SK-N-SH (cell line): ENCODE measurements around the gene ETNK2. TPM values are rescaled to one million over a fixed set of nuclear protein-coding genes. Genes with fewer than 3 reads are reported as not detected.
"Not testable (repeated sequence)": the region's sequence is repeated elsewhere in the genome, so short reads cannot be mapped to it uniquely, and the experiment has no call there.

ENCODE experiments used
- CTCF ChIA-PET: fragments of 300-600, 350-600 bp; formaldehyde crosslinking; extraction: SDS; loops from one replicate; lab custom pipeline; 2021; lab: Yijun Ruan, JAX
- POLR2A ChIA-PET: fragments of 350-600 bp; sonication (Branson Sonifier 250); formaldehyde crosslinking; extraction: SDS; loops from one replicate; lab custom pipeline; 2020; ENCODE audit warnings: antibody characterized with exemption, inconsistent platforms; lab: Yijun Ruan, JAX
- DNase-seq: peaks from one replicate; pipeline ENCODE4 v3.0.0; 2012
- H2AFZ ChIP-seq: fragments of 200-600 bp; sonication (generic); 2 replicates; pipeline ENCODE4 v1.8.1; 2016; ENCODE audit warnings: antibody characterized with exemption, mild to moderate bottlenecking, low read depth
- H3F3A ChIP-seq: fragments of 200-600 bp; sonication (generic); replicated peaks from 2 replicates; pipeline ENCODE3; 2016; ENCODE audit warnings: antibody characterized with exemption, mild to moderate bottlenecking; ENCODE audit not compliant: insufficient read depth
- H3K27ac ChIP-seq, 2 experiments: fragments of 200-500 bp in 1 of 2; fragments of 200-600 bp in 1 of 2; sonication (Bioruptor generic) in 1 of 2; sonication (generic), shearing (Covaris generic) in 1 of 2; 2 replicates each; pipeline versions ENCODE4 v1.5.1 to v1.6.1; 2014 to 2016; ENCODE audit warnings: low read depth in 2 of 2, inconsistent platforms in 1 of 2, low read length in 1 of 2, mild to moderate bottlenecking in 1 of 2, mixed read lengths in 1 of 2
- H3K27me3 ChIP-seq: fragments of 200-600 bp; sonication (generic), shearing (Covaris generic); 2 replicates; pipeline ENCODE4 v1.6.1; 2016; ENCODE audit warnings: mixed run types; ENCODE audit not compliant: insufficient read depth
- H3K36me3 ChIP-seq, 2 experiments: fragments of 200-500 bp in 1 of 2; fragments of 200-600 bp in 1 of 2; sonication (Bioruptor generic) in 1 of 2; sonication (generic) in 1 of 2; replicated peaks in 1 of 2; 2 replicates each; pipeline versions ENCODE3 to v1.5.1; 2014 to 2016; ENCODE audit warnings: low read length in 1 of 2, mild to moderate bottlenecking in 1 of 2; ENCODE audit not compliant: insufficient read depth in 2 of 2, control insufficient read depth in 1 of 2
- H3K4me1 ChIP-seq, 2 experiments: fragments of 200-500 bp in 1 of 2; fragments of 200-600 bp in 1 of 2; sonication (Bioruptor generic) in 1 of 2; sonication (generic), shearing (Covaris generic) in 1 of 2; 2 replicates each; pipeline versions ENCODE4 v1.5.1 to v1.6.1; 2014 to 2016; ENCODE audit warnings: low read depth in 1 of 2, low read length in 1 of 2, mixed run types in 1 of 2; ENCODE audit not compliant: insufficient read depth in 2 of 2, control insufficient read depth in 1 of 2
- H3K4me2 ChIP-seq: fragments of 200-600 bp; sonication (generic), shearing (Covaris generic); 2 replicates; pipeline ENCODE4 v1.6.1; 2017; ENCODE audit warnings: mixed run types
- H3K4me3 ChIP-seq, 2 experiments: fragments of 200-500 bp in 1 of 2; fragments of 200-600 bp in 1 of 2; sonication (Bioruptor generic) in 1 of 2; sonication (generic), shearing (Covaris generic) in 1 of 2; 2 replicates each; pipeline versions ENCODE4 v1.5.1 to v1.8.1; 2014 to 2016; ENCODE audit warnings: low read depth in 2 of 2, inconsistent platforms in 1 of 2, low read length in 1 of 2, mild to moderate bottlenecking in 1 of 2, mixed read lengths in 1 of 2, moderate library complexity in 1 of 2
- H3K79me2 ChIP-seq: fragments of 200-600 bp; sonication (generic); 2 replicates; pipeline ENCODE4 v1.8.1; 2017; ENCODE audit warnings: mild to moderate bottlenecking; ENCODE audit not compliant: insufficient read depth
- H3K9ac ChIP-seq: fragments of 200-600 bp; sonication (generic); 2 replicates; pipeline ENCODE4 v1.6.1; 2017; ENCODE audit warnings: mixed run types
- H3K9me2 ChIP-seq: fragments of 200-600 bp; sonication (generic); 2 replicates; pipeline ENCODE4 v1.6.1; 2017; ENCODE audit warnings: mixed run types
- H3K9me3 ChIP-seq: fragments of 200-600 bp; sonication (generic); 2 replicates; pipeline ENCODE4 v1.6.1; 2017; ENCODE audit warnings: mixed run types, mild to moderate bottlenecking, moderate library complexity
- H4K20me1 ChIP-seq: fragments of 200-600 bp; sonication (generic); 2 replicates; pipeline ENCODE4 v1.6.1; 2017; ENCODE audit warnings: mild to moderate bottlenecking, mixed run types; ENCODE audit not compliant: insufficient read depth
- CHD2 ChIP-seq: fragments of 150-350 bp; IDR thresholded peaks from 2 replicates; pipeline ENCODE4 v1.6.1; 2018; ENCODE audit warnings: low read length; ENCODE audit not compliant: partially characterized antibody
- ELF1 ChIP-seq: IDR thresholded peaks from 2 replicates; pipeline ENCODE4 v1.4.0; 2012
- EZH2phosphoT487 ChIP-seq: fragments of 200-600 bp; sonication (generic); IDR thresholded peaks from 2 replicates; pipeline ENCODE4 v1.6.1; 2017; ENCODE audit warnings: low read depth, mixed run types, mild to moderate bottlenecking, antibody characterized with exemption, moderate library complexity, borderline replicate concordance
- FOXJ3 ChIP-seq: sonication (generic); formaldehyde crosslinking; IDR thresholded peaks from 2 replicates; pipeline ENCODE4 v1.5.1; 2020; ENCODE audit warnings: mild to moderate bottlenecking, missing genetic modification reagents
- FOXM1 ChIP-seq: IDR thresholded peaks from 2 replicates; pipeline ENCODE4 v1.4.0; 2012; ENCODE audit warnings: low read depth, mild to moderate bottlenecking
- GABPA ChIP-seq: IDR thresholded peaks from 2 replicates; pipeline ENCODE4 v1.4.0; 2012; ENCODE audit warnings: low read depth, mild to moderate bottlenecking
- MEF2A ChIP-seq: IDR thresholded peaks from 2 replicates; pipeline ENCODE4 v1.4.0; 2012; ENCODE audit warnings: low read depth, borderline replicate concordance
- MXI1 ChIP-seq: IDR thresholded peaks from 2 replicates; pipeline ENCODE4 v1.6.1; 2012; ENCODE audit warnings: mild to moderate bottlenecking, low read depth, low read length, improper control_type of control experiment
- NFIC ChIP-seq: IDR thresholded peaks from 2 replicates; pipeline ENCODE4 v1.4.0; 2012; ENCODE audit warnings: borderline replicate concordance
- RAD21 ChIP-seq: IDR thresholded peaks from 2 replicates; pipeline ENCODE4 v1.6.1; 2012; ENCODE audit warnings: mild to moderate bottlenecking, low read length
- RCOR1 ChIP-seq: fragments of 150-350 bp; IDR thresholded peaks from 2 replicates; pipeline ENCODE4 v1.6.1; 2017; ENCODE audit warnings: antibody characterized with exemption, low read length
- RFX5 ChIP-seq: IDR thresholded peaks from 2 replicates; pipeline ENCODE4 v1.6.1; 2012; ENCODE audit warnings: mild to moderate bottlenecking, improper control_type of control experiment, low read length
- RXRA ChIP-seq: IDR thresholded peaks from 2 replicates; pipeline ENCODE4 v1.4.0; 2012; ENCODE audit warnings: low read depth, mild to moderate bottlenecking, borderline replicate concordance
- SIN3A ChIP-seq: IDR thresholded peaks from 2 replicates; pipeline ENCODE4 v1.6.1; 2012; ENCODE audit warnings: low read depth, mild to moderate bottlenecking, low read length, moderate library complexity, borderline replicate concordance
- SMC3 ChIP-seq: IDR thresholded peaks from 2 replicates; pipeline ENCODE4 v1.6.1; 2012; ENCODE audit warnings: low read depth, low read length, improper control_type of control experiment
- TAF1 ChIP-seq: IDR thresholded peaks from 2 replicates; pipeline ENCODE4 v1.6.1; 2012; ENCODE audit warnings: low read depth, mild to moderate bottlenecking, low read length, moderate library complexity, borderline replicate concordance
- TCF12 ChIP-seq: IDR thresholded peaks from 2 replicates; pipeline ENCODE4 v1.4.0; 2012
- TEAD4 ChIP-seq: IDR thresholded peaks from 2 replicates; pipeline ENCODE4 v1.4.0; 2012; ENCODE audit warnings: mild to moderate bottlenecking, borderline replicate concordance; ENCODE audit not compliant: insufficient read depth
- YY1 ChIP-seq: IDR thresholded peaks from 2 replicates; pipeline ENCODE4 v1.4.0; 2012; ENCODE audit warnings: low read depth, mild to moderate bottlenecking
- WGBS: methylation state at CpG from one replicate; pipeline ENCODE4 v1.1.6; 2017; ENCODE audit warnings: low lambda C conversion rate; 5-methylcytosine and 5-hydroxymethylcytosine counted together
- polyA plus RNA-seq, 3 experiments: library from polyadenylated mRNA; depleted of rRNA; stranded (reverse); fragments of >200 nt; gene quantifications; 2 replicates each; pipeline ENCODE4 v1.2.3, GENCODE V29; 2012
- TF ChIP-seq, protein P1 (sequence below): fragments of 150-350 bp; IDR thresholded peaks from 2 replicates; pipeline ENCODE4 v1.6.1; 2016; ENCODE audit warnings: mild to moderate bottlenecking, low read depth, low read length
- TF ChIP-seq, protein P2 (sequence below): IDR thresholded peaks from 2 replicates; pipeline ENCODE4 v1.4.0; 2012; ENCODE audit warnings: low read depth, borderline replicate concordance
- TF ChIP-seq, protein P3 (sequence below): fragments of 150-350 bp; IDR thresholded peaks from 2 replicates; pipeline ENCODE4 v1.6.1; 2017; ENCODE audit warnings: antibody characterized with exemption, low read length, low read depth, borderline replicate concordance

ETNK2 gene
- polyA plus RNA-seq, 1 of the 3 experiments (the other 2 are of a cell fraction), result 16.1 TPM

DNA sequence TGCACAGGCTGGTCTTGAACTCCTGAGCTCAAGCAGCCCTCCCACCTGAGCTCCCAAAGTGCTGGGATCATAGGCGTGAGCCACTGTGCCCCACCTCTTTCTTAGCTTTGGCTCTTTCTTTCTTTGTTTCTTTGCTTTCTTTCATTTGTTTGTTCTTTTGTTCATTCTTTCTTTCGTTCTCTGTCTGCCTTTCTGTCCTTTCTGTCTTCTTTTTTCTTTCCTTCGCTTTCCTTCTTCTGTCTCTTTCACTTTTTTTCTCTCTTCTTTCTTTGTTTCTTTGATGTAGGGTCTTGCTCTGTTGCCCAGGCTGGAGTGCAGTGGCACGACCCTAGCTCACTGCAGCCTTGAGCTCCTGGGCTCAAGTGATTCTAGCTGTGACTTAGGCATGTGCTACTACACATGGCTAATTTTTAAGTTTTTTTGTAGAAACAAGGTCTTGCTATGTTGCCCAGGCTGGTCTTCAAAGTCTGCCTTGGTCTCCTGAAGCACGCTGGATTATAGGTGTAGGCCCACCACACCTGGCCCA is 60.0 kb downstream of the ETNK2 start (continued):
- TF ChIP-seq, protein P1, sequence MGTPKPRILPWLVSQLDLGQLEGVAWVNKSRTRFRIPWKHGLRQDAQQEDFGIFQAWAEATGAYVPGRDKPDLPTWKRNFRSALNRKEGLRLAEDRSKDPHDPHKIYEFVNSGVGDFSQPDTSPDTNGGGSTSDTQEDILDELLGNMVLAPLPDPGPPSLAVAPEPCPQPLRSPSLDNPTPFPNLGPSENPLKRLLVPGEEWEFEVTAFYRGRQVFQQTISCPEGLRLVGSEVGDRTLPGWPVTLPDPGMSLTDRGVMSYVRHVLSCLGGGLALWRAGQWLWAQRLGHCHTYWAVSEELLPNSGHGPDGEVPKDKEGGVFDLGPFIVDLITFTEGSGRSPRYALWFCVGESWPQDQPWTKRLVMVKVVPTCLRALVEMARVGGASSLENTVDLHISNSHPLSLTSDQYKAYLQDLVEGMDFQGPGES, result no peak
- no peak for TF ChIP-seq RAD21
- no peak for TF ChIP-seq GABPA
- TF ChIP-seq CHD2, result no peak

DNA sequence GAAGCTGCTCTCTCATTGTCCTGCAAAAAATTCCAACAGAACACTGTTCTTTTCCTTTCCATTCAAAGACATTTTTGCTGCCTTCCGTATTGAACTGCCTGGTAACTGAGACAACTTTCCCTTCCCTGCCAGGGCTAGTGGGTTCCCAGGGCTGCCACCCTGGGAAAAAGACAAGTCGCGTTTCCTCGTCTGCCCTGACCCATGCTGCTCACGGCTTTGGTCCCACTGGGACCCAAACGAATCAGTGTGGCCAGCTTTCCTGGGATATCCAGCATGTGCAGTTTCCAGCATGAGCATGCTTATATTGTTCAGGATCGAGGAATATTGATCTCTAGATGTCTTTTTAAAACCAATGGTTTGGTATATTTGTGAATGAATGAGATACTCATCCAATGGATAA is 60.8 kb downstream of the ETNK2 start:
- H3K9me3 ChIP-seq, result no peaks in the 10 kb centered on the region
- H3K27ac ChIP-seq, result no peak overlapping the region
- H3K4me2 ChIP-seq, result no peak overlapping the region
- no peak for DNase-seq
- no peaks in the 10 kb centered on the region for H3K27me3 ChIP-seq
- ChIA-PET CTCF (interaction anchor here (0.9 kb wide), 1 partner anchor 26 kb away, joined by 3 read pairs; no protein-coding TSS in a partner anchor), POLR2A (interaction anchor here (0.6 kb wide), 1 partner anchor 279 kb away, joined by 3 read pairs; no protein-coding TSS in a partner anchor)
- H3K9me2 ChIP-seq, result no peaks in the 10 kb centered on the region
- no peaks in the 10 kb centered on the region for H3K36me3 ChIP-seq
- H3F3A ChIP-seq, result no peaks in the 10 kb centered on the region
- TF ChIP-seq YY1 (no peak), SMC3 (no peak), TCF12 (no peak), MEF2A (no peak), RFX5 (no peak), NFIC (no peak), TAF1 (no peak), RXRA (no peak), RCOR1 (no peak), ELF1 (no peak), EZH2phosphoT487 (no peak), FOXM1 (no peak), FOXJ3 (CRISPR knock-in tag) (no peak), MXI1 (no peak), RAD21 (no peak), SIN3A (no peak), TEAD4 (no peak)
- TF ChIP-seq, protein P2, sequence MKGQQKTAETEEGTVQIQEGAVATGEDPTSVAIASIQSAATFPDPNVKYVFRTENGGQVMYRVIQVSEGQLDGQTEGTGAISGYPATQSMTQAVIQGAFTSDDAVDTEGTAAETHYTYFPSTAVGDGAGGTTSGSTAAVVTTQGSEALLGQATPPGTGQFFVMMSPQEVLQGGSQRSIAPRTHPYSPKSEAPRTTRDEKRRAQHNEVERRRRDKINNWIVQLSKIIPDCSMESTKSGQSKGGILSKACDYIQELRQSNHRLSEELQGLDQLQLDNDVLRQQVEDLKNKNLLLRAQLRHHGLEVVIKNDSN, result no peak
- TF ChIP-seq, protein P3, sequence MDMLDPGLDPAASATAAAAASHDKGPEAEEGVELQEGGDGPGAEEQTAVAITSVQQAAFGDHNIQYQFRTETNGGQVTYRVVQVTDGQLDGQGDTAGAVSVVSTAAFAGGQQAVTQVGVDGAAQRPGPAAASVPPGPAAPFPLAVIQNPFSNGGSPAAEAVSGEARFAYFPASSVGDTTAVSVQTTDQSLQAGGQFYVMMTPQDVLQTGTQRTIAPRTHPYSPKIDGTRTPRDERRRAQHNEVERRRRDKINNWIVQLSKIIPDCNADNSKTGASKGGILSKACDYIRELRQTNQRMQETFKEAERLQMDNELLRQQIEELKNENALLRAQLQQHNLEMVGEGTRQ, result no peak
- no peak overlapping the region for H2AFZ ChIP-seq
- H3K9ac ChIP-seq, result no peak overlapping the region
- H3K4me3 ChIP-seq, result no peak overlapping the region
- no peaks in the 10 kb centered on the region; the same call in 1 of the 2 replicates for H3K79me2 ChIP-seq
- WGBS, result 89% methylated on average over 7 of the region's 7 CpGs
- peaks cover 0 to 31% of the 10 kb centered on the region in 2 experiments; a peak in 1 of 4 replicates for H3K4me1 ChIP-seq
- H4K20me1 ChIP-seq, result no peaks in the 10 kb centered on the region

DNA sequence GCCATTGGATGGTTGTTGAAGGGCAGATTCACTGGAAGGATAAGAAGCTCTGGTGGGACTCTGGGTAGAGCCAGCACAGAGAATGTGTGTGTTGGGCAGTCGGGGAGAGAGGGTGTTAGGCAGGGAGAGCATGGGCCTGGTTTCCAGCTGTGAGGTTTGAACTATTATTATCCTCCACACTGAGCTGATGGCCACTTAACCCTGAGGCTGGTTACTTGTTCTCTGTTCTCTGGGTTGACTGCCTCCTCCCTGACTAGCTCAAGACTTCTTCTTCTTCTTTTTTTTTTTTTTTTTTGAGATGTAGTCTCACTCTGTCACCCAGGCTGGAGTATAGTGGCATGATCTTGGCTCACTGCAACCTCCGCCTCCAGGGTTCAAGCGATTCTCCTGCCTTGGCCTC is 61.7 kb downstream of the ETNK2 start:
- H4K20me1 ChIP-seq, H3K79me2 ChIP-seq, H3K9me3 ChIP-seq, H3K27ac ChIP-seq, H3K9me2 ChIP-seq, H3K9ac ChIP-seq, H2AFZ ChIP-seq, H3K36me3 ChIP-seq, H3K27me3 ChIP-seq, H3K4me3 ChIP-seq, H3K4me2 ChIP-seq, POLR2A ChIA-PET, H3F3A ChIP-seq, DNase-seq: not testable (repeated sequence)
- CTCF ChIA-PET, result interaction anchor here (0.8 to 1.0 kb wide), 2 partner anchors 9 to 64 kb away, joined by 3 to 4 read pairs; no protein-coding TSS in a partner anchor
- WGBS, result 97% methylated on average over 3 of the region's 3 CpGs
- H3K4me1 ChIP-seq, result peaks cover 0 to 29% of the 10 kb centered on the region in 2 experiments; a peak in 1 of 4 replicates
